H9 (cell line): Measurements from ENCODE around the gene ADH5. TPM values are rescaled to one million over a fixed set of nuclear protein-coding genes. Genes with fewer than 3 reads are reported as not detected.

Experiments
- DNase-seq: peaks from one replicate; pipeline ENCODE4 v3.0.0-alpha.2; 2017
- H2AFZ ChIP-seq: one replicate; pipeline ENCODE4 v1.6.1; 2013; ENCODE audit warnings: mild to moderate bottlenecking, low read length, control low read depth, moderate library complexity
- H2AK5ac ChIP-seq: 2 replicates; pipeline ENCODE4 v1.6.1; 2013; ENCODE audit warnings: low read length, control low read depth, mixed read lengths; ENCODE audit not compliant: insufficient read length
- H2BK120ac ChIP-seq: one replicate; pipeline ENCODE4 v1.6.1; 2013; ENCODE audit warnings: low read depth, mild to moderate bottlenecking, low read length, control low read depth, inconsistent platforms; ENCODE audit not compliant: poor library complexity, severe bottlenecking
- H2BK12ac ChIP-seq: 2 replicates; pipeline ENCODE4 v1.6.1; 2013; ENCODE audit warnings: low read length, control low read depth, mixed read lengths, low read depth; ENCODE audit not compliant: insufficient read length
- H2BK15ac ChIP-seq: 2 replicates; pipeline ENCODE4 v1.6.1; 2013; ENCODE audit warnings: low read depth, low read length, control low read depth
- H2BK20ac ChIP-seq: one replicate; pipeline ENCODE4 v1.6.1; 2013; ENCODE audit warnings: low read depth, mild to moderate bottlenecking, low read length, control low read depth, inconsistent platforms; ENCODE audit not compliant: poor library complexity, severe bottlenecking
- H2BK5ac ChIP-seq: 2 replicates; pipeline ENCODE4 v1.6.1; 2013; ENCODE audit warnings: low read length, control low read depth, mixed read lengths; ENCODE audit not compliant: insufficient read length
- H3K14ac ChIP-seq: 2 replicates; pipeline ENCODE4 v1.6.1; 2013; ENCODE audit warnings: low read length, control low read depth; ENCODE audit not compliant: insufficient read depth
- H3K18ac ChIP-seq: 2 replicates; pipeline ENCODE4 v1.6.1; 2013; ENCODE audit warnings: low read depth, mild to moderate bottlenecking, mixed read lengths, low read length, control low read depth; ENCODE audit not compliant: insufficient read length
- H3K23ac ChIP-seq: 2 replicates; pipeline ENCODE4 v1.6.1; 2013; ENCODE audit warnings: low read length, control low read depth, mixed read lengths, low read depth; ENCODE audit not compliant: insufficient read length
- H3K23me2 ChIP-seq: 2 replicates; pipeline ENCODE4 v1.6.1; 2013; ENCODE audit warnings: low read depth, mild to moderate bottlenecking, mixed read lengths, low read length, control low read depth; ENCODE audit not compliant: insufficient read length, poor library complexity, severe bottlenecking
- H3K27ac ChIP-seq: 2 replicates; pipeline ENCODE4 v1.5.1; 2013; ENCODE audit warnings: low read length, control low read depth, mixed read lengths, low read depth; ENCODE audit not compliant: insufficient read length
- H3K27me3 ChIP-seq: 2 replicates; pipeline ENCODE4 v1.6.1; 2013; ENCODE audit warnings: low read length, control low read depth, inconsistent platforms; ENCODE audit not compliant: insufficient read depth
- H3K4ac ChIP-seq: 2 replicates; pipeline ENCODE4 v1.6.1; 2013; ENCODE audit warnings: low read depth, mild to moderate bottlenecking, control low read depth, inconsistent platforms, low read length, moderate library complexity
- H3K4me1 ChIP-seq: 2 replicates; pipeline ENCODE4 v1.6.1; 2013; ENCODE audit warnings: low read length, control low read depth, inconsistent platforms; ENCODE audit not compliant: insufficient read depth
- H3K4me2 ChIP-seq: 2 replicates; pipeline ENCODE4 v1.6.1; 2013; ENCODE audit warnings: low read length, control low read depth, mixed read lengths; ENCODE audit not compliant: insufficient read length, insufficient read depth
- H3K56ac ChIP-seq: 2 replicates; pipeline ENCODE4 v1.6.1; 2013; ENCODE audit warnings: low read depth, mild to moderate bottlenecking, mixed read lengths, low read length, control low read depth; ENCODE audit not compliant: insufficient read length
- H3K79me1 ChIP-seq: 2 replicates; pipeline ENCODE4 v1.6.1; 2013; ENCODE audit warnings: low read depth, mild to moderate bottlenecking, moderate library complexity, low read length, control low read depth, inconsistent platforms; ENCODE audit not compliant: insufficient read depth, poor library complexity, severe bottlenecking
- H3K79me2 ChIP-seq: 2 replicates; pipeline ENCODE4 v1.6.1; 2013; ENCODE audit warnings: low read length, control low read depth, inconsistent platforms; ENCODE audit not compliant: insufficient read depth
- H3K9ac ChIP-seq: 2 replicates; pipeline ENCODE4 v1.6.1; 2013; ENCODE audit warnings: low read length, control low read depth, mixed read lengths; ENCODE audit not compliant: insufficient read length; ENCODE audit errors: extremely low read depth
- H3K9me3 ChIP-seq: one replicate; pipeline ENCODE4 v1.6.1; 2013; ENCODE audit warnings: low read depth, low read length, inconsistent platforms; ENCODE audit not compliant: control insufficient read depth
- H3T11ph ChIP-seq: one replicate; pipeline ENCODE4 v1.6.1; 2013; ENCODE audit warnings: mild to moderate bottlenecking, low read length, control low read depth, inconsistent platforms
- H4K20me1 ChIP-seq: one replicate; pipeline ENCODE4 v1.6.1; 2013; ENCODE audit not compliant: control insufficient read depth, insufficient read length, insufficient read depth
- H4K5ac ChIP-seq: 2 replicates; pipeline ENCODE4 v1.6.1; 2013; ENCODE audit warnings: low read depth, mild to moderate bottlenecking, mixed read lengths, low read length, control low read depth; ENCODE audit not compliant: insufficient read length
- H4K8ac ChIP-seq: replicated peaks from 2 replicates; pipeline ENCODE4 v1.6.1; 2013; ENCODE audit warnings: low read length, control low read depth, mixed read lengths, low read depth; ENCODE audit not compliant: insufficient read length
- H4K91ac ChIP-seq: 2 replicates; pipeline ENCODE4 v1.6.1; 2013; ENCODE audit warnings: low read depth, mild to moderate bottlenecking, moderate library complexity, mixed read lengths, low read length, control low read depth; ENCODE audit not compliant: insufficient read length
- H3K27ac Mint-ChIP-seq, 3 experiments: 2 replicates in 2 of 3; 3 replicates in 1 of 3; pipeline ENCODE4 v1.8.0; 2020 to 2021; ENCODE audit warnings: mixed read lengths in 3 of 3, mild to moderate bottlenecking in 1 of 3, moderate library complexity in 1 of 3
- H3K27me3 Mint-ChIP-seq: 2 replicates; pipeline ENCODE4 v1.8.0; 2021; ENCODE audit warnings: low read depth, mild to moderate bottlenecking, moderate library complexity, mixed read lengths
- H3K36me3 Mint-ChIP-seq, 3 experiments: 2 replicates in 2 of 3; 3 replicates in 1 of 3; pipeline ENCODE4 v1.8.0; 2020 to 2021; ENCODE audit warnings: low read depth in 3 of 3, mixed read lengths in 3 of 3; ENCODE audit not compliant: insufficient read depth in 1 of 3
- H3K4me1 Mint-ChIP-seq, 2 experiments: 2 replicates each; pipeline ENCODE4 v1.8.0; 2020; ENCODE audit warnings: mixed read lengths in 2 of 2
- H3K4me3 Mint-ChIP-seq, 2 experiments: 2 replicates in 1 of 2; 3 replicates in 1 of 2; pipeline ENCODE4 v1.8.0; 2020 to 2021; ENCODE audit warnings: mild to moderate bottlenecking in 2 of 2, mixed read lengths in 2 of 2, moderate library complexity in 1 of 2
- H3K9me3 Mint-ChIP-seq, 2 experiments: 2 replicates in 1 of 2; 3 replicates in 1 of 2; pipeline ENCODE4 v1.8.0; 2020; ENCODE audit warnings: mild to moderate bottlenecking in 2 of 2, mixed read lengths in 2 of 2, moderate library complexity in 1 of 2
- CTCF ChIP-seq: fragments of 200-600 bp; sonication (generic); conservative IDR thresholded peaks from 3 replicates; pipeline ENCODE4 v1.8.0; 2021; ENCODE audit warnings: antibody characterized with exemption, mild to moderate bottlenecking
- WGBS: extraction: QIAGEN DNeasy Blood & Tissue Kit; methylation state at CpG from one replicate; pipeline ENCODE4 v1.1.7; 2013; ENCODE audit warnings: missing lambda C conversion rate, low lambda C conversion rate, mixed read lengths; ENCODE audit not compliant: insufficient read length; ENCODE audit errors: extremely low coverage; 5-methylcytosine and 5-hydroxymethylcytosine counted together
- total RNA-seq: library from RNA; stranded (reverse); gene quantifications from 2 replicates; pipeline ENCODE4 v1.2.1, GENCODE V29; 2021

Gene ADH5
- total RNA-seq, 1 experiment from 2014 or later = 284 TPM

DNA sequence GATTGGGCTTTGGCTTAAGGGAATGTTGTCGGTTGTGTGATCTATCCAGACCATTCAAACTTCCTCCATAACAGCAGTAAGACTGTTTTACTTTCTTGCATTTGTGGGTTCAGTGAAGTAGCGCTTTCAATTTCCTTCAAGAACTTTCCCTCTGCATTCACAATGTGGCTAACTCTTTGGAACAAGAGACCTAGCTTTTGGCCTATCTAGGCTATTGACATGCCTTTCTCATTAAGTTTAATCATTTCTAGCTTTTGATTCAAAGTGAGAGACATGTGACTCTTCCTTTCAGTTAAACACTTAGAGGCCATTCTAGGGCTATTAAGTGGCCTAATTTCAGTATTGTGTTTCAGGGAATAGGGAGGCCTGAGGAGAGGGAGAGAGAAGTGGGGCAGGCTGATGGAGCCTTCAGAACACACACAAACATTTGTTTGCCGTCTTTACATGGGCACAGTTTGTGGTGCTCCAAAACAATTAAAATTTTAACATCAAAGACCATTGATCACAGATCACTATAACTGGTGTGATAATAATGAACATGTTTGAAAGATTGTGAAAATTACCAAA lies 34.1 kb downstream of the ADH5 start:
- H4K20me1 ChIP-seq = no peaks in the 10 kb centered on the region
- Mint-ChIP-seq H3K4me3 (no peak overlapping the region), H3K4me1 (peaks cover 4 to 6% of the 10 kb centered on the region in 2 experiments), H3K36me3 (peaks cover 47 to 66% (median 66%) of the 10 kb centered on the region in 3 experiments), H3K9me3 (no peaks in the 10 kb centered on the region), H3K27me3 (no peaks in the 10 kb centered on the region; the same call in 1 of the 2 replicates), H3K27ac (peak overlapping the region in 2 of 3 experiments; percentile 23 to 93; a peak in 2 of 7 replicates)
- H2AFZ ChIP-seq = no peak overlapping the region
- no peak overlapping the region for H3K56ac ChIP-seq
- no peaks in the 10 kb centered on the region for H3K27me3 ChIP-seq
- no CpG with 5 or more reads among the region's 3 CpGs for WGBS
- H4K8ac ChIP-seq = no peak overlapping the region
- H3K4ac ChIP-seq = no peak overlapping the region
- H2BK15ac ChIP-seq = no peak overlapping the region
- H3K79me2 ChIP-seq = no peaks in the 10 kb centered on the region
- no peak overlapping the region for H2BK120ac ChIP-seq
- H3K18ac ChIP-seq = no peak overlapping the region
- no peaks in the 10 kb centered on the region for H3K23me2 ChIP-seq
- H2BK20ac ChIP-seq = no peak overlapping the region
- no peak overlapping the region for H2BK12ac ChIP-seq
- no peak overlapping the region for H2BK5ac ChIP-seq
- no peak overlapping the region for H3K4me2 ChIP-seq
- no peak for TF ChIP-seq CTCF
- H2AK5ac ChIP-seq = no peak overlapping the region
- no peak overlapping the region for H3K23ac ChIP-seq
- H4K5ac ChIP-seq = no peak overlapping the region
- peaks cover 5% of the 10 kb centered on the region for H3K79me1 ChIP-seq
- no peak for DNase-seq
- no peak overlapping the region for H3K9ac ChIP-seq
- H3K27ac ChIP-seq = no peak overlapping the region
- H3K9me3 ChIP-seq = no peaks in the 10 kb centered on the region
- H3K4me1 ChIP-seq = no peaks in the 10 kb centered on the region
- H3T11ph ChIP-seq = no peak overlapping the region
- H4K91ac ChIP-seq = no peak overlapping the region
- no peak overlapping the region for H3K14ac ChIP-seq
